ES-I3 (cell line): ENCODE measurements around the gene ZNF784.

Experiments
- H3K36me3 ChIP-seq: 2 replicates; pipeline ENCODE4 v1.6.1; 2013; ENCODE audit warnings: mild to moderate bottlenecking, low read length, control low read depth, moderate library complexity; ENCODE audit not compliant: insufficient read depth
- H3K4me1 ChIP-seq: 2 replicates; pipeline ENCODE4 v1.6.1; 2013; ENCODE audit warnings: mild to moderate bottlenecking, control low read depth, low read length; ENCODE audit not compliant: insufficient read depth
- H3K9ac ChIP-seq: 2 replicates; pipeline ENCODE4 v1.6.1; 2013; ENCODE audit warnings: low read depth, mild to moderate bottlenecking, low read length, moderate library complexity
- H3K9me3 ChIP-seq: 2 replicates; pipeline ENCODE4 v1.6.1; 2013; ENCODE audit warnings: mild to moderate bottlenecking, low read length, moderate library complexity; ENCODE audit not compliant: control insufficient read depth, insufficient read depth

ZNF784 gene

GRCh38 chr19:55643003-55643886 is 18.9 kb upstream of the ZNF784 start, which contains the start of gene ZNF581:
ZNF581 (plus strand) TSS chr19:55643649; CDS start chr19:55644572, 923 bp downstream.
- H3K36me3 ChIP-seq = peaks cover 9% of the 10 kb centered on the region

GRCh38 chr19:55642153-55643002 is 18.0 kb upstream of the ZNF784 start:
- H3K36me3 ChIP-seq = peaks cover 9% of the 10 kb centered on the region
- peak overlapping the region; percentile 89 for H3K9ac ChIP-seq
- no peaks in the 10 kb centered on the region; the same call in 1 of the 2 replicates for H3K4me1 ChIP-seq

More at GRCh38 chr19:55643003-55643886, 18.9 kb upstream of the ZNF784 start, which contains the start of gene ZNF581:
- no peaks in the 10 kb centered on the region; the same call in 1 of the 2 replicates for H3K4me1 ChIP-seq
- no peaks in the 10 kb centered on the region for H3K9me3 ChIP-seq
- peak within 1 kb of the TSS; percentile 89 for H3K9ac ChIP-seq

GRCh38 chr19:55641426-55642152 is 17.2 kb upstream of the ZNF784 start:
- H3K9ac ChIP-seq = peak overlapping the region; percentile 89
- no peaks in the 10 kb centered on the region; the same call in 1 of the 2 replicates for H3K4me1 ChIP-seq
- no peaks in the 10 kb centered on the region for H3K9me3 ChIP-seq
- peaks cover 9% of the 10 kb centered on the region for H3K36me3 ChIP-seq

More at GRCh38 chr19:55642153-55643002, 18.0 kb upstream of the ZNF784 start:
- H3K9me3 ChIP-seq = no peaks in the 10 kb centered on the region

GRCh38 chr19:55640577-55641425 is 16.4 kb upstream of the ZNF784 start, which contains the start of gene ZNF580:
ZNF580 (plus strand) TSS chr19:55641002; CDS start chr19:55642509, 1,507 bp downstream.
- Histone ChIP-seq H3K9ac (peak within 1 kb of the TSS; percentile 89), H3K36me3 (peaks cover 9% of the 10 kb centered on the region), H3K9me3 (no peaks in the 10 kb centered on the region), H3K4me1 (peaks cover 4% of the 10 kb centered on the region; the same call in 1 of the 2 replicates)

- H3K9me3 ChIP-seq = no peaks in the 10 kb centered on the region
- H3K9ac ChIP-seq = peak overlapping the region; percentile 89
- H3K36me3 ChIP-seq = peaks cover 2% of the 10 kb centered on the region
- H3K4me1 ChIP-seq = peaks cover 8% of the 10 kb centered on the region; the same call in 1 of the 2 replicates
These were observed 15.7 kb upstream of the ZNF784 start for GRCh38 chr19:55640043-55640576.

GRCh38 chr19:55638864-55639359 is 14.5 kb upstream of the ZNF784 start:
- Histone ChIP-seq H3K4me1 (peaks cover 8% of the 10 kb centered on the region; the same call in 1 of the 2 replicates), H3K9ac (no peak overlapping the region), H3K9me3 (no peaks in the 10 kb centered on the region), H3K36me3 (no peaks in the 10 kb centered on the region)

DNA sequence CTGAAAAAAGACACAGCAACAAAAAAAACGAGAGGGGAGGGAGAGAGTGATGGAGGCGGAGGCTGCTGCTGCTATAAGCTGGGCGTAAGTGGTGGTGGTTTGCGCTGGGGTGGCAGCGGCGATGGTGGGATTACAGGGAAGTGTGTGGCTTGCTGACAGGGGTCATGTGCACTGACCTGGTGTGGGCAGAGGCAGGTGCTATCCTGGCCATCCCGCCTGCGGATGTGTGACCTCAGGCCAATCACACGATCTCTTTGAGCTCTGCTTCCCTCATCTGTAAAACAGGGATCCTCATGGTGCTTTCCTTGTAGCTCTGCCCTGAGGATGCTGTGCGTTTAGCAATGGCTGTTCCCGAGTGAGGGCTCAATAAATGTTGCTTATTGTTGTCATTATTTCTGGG is 13.2 kb upstream of the ZNF784 start:
- Histone ChIP-seq H3K9me3 (no peaks in the 10 kb centered on the region), H3K9ac (no peak overlapping the region), H3K4me1 (peaks cover 8% of the 10 kb centered on the region; the same call in 1 of the 2 replicates), H3K36me3 (no peaks in the 10 kb centered on the region)

GRCh38 chr19:55636723-55637122 is 12.4 kb upstream of the ZNF784 start:
- no peak overlapping the region for H3K9ac ChIP-seq
- H3K36me3 ChIP-seq = no peaks in the 10 kb centered on the region
- peaks cover 8% of the 10 kb centered on the region; the same call in 1 of the 2 replicates for H3K4me1 ChIP-seq
- no peaks in the 10 kb centered on the region for H3K9me3 ChIP-seq

DNA sequence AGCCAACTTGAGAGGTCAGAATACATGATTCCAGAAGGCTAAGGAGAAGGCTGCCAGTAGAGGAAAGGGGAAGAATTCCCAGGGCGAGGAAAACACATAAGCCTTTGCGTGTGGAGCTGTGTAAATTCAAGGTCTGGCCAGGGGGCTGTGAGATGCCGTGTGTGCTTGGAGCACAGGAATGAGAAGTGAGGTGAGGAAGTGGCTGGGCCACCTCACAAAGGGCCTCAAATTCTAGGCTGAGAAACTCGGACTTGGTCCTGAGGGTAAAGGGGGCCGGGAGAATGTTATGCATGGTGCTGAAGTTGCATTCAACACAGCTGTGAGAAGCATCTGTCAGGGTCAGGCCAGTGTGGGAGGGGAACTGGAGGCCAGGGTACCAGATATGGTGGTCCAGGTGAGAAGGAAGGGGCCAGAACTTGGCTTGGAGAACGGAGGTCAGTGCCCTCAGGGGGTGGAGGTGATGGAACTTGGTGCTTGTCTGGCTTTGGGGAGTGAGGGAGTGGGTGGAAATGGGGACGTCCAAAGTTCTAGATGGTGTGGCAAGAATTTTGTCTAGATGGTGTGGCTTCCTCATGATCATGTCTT is 11.6 kb upstream of the ZNF784 start:
- peak overlapping the region; percentile 96 for H3K9ac ChIP-seq
- peaks cover 8% of the 10 kb centered on the region; the same call in 1 of the 2 replicates for H3K4me1 ChIP-seq
- H3K9me3 ChIP-seq = no peaks in the 10 kb centered on the region
- no peaks in the 10 kb centered on the region for H3K36me3 ChIP-seq

- peaks cover 8% of the 10 kb centered on the region; the same call in 1 of the 2 replicates for H3K4me1 ChIP-seq
- peak overlapping the region; percentile 96 for H3K9ac ChIP-seq
- H3K9me3 ChIP-seq = no peaks in the 10 kb centered on the region
- H3K36me3 ChIP-seq = no peaks in the 10 kb centered on the region
These were observed 11.0 kb upstream of the ZNF784 start for GRCh38 chr19:55635334-55635717.

DNA sequence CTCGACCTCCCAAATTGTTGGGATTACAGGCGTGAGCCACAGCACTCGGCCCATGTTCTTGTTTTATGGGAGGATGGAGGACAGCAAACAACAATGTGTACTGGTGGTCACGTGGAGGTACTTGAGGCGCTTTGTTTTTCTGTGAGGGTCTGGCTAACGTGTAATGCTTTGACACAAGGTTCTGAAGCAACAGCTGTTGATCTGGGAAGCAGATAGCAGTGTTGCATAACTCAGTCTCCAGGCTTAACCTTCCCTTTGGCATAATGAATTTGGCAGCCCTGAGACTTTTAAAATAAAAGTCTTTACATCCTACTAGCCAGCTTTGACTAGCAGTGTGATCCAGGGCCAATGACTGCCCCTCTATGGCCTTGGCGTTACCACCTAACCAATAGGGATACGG is 9.5 kb upstream of the ZNF784 start:
- H3K9me3 ChIP-seq = no peaks in the 10 kb centered on the region
- H3K9ac ChIP-seq = no peak overlapping the region; the same call in 1 of the 2 replicates
- H3K4me1 ChIP-seq = peaks cover 8% of the 10 kb centered on the region; the same call in 1 of the 2 replicates
- H3K36me3 ChIP-seq = no peaks in the 10 kb centered on the region

GRCh38 chr19:55632463-55632834 is 8.1 kb upstream of the ZNF784 start:
- Histone ChIP-seq H3K9me3 (no peaks in the 10 kb centered on the region), H3K9ac (no peak overlapping the region), H3K4me1 (peaks cover 8% of the 10 kb centered on the region; the same call in 1 of the 2 replicates), H3K36me3 (no peaks in the 10 kb centered on the region)
